Measurements from ENCODE around the gene NELL1. TPM values are rescaled to one million over a fixed set of nuclear protein-coding genes. Genes with fewer than 3 reads are reported as not detected.

NELL1 gene
- total and polyA plus RNA-seq, 12 donors: 0.11 to 0.39 (median 0.24) TPM; not detected in 9

GRCh38 chr11:20894296-20894695, 224.9 kb downstream of the NELL1 start:
- Histone ChIP-seq H3K4me1 (replicated peaks in 1 of 2) (no peaks in the 10 kb centered on the region), H3K36me3 (replicated peaks in 1 of 2) (no peaks in the 10 kb centered on the region), H3K27ac (no peak overlapping the region), H3K27me3 (no peaks in the 10 kb centered on the region), H3K4me3 (no peak overlapping the region), H3K9me3 (replicated peaks in 1 of 3) (no peaks in the 10 kb centered on the region)
- TF ChIP-seq POLR2A (IDR thresholded peaks at IDR 0.05) (no peak), CTCF (IDR thresholded peaks at IDR 0.05) (no peak)
- intact Hi-C loops (cut with DNase I): no loop called here
- no peak for DNase-seq

- Histone ChIP-seq H3K4me1 (replicated peaks in 1 of 2) (no peaks in the 10 kb centered on the region), H3K27ac (no peak overlapping the region), H3K9me3 (replicated peaks in 1 of 3) (no peaks in the 10 kb centered on the region), H3K4me3 (no peak overlapping the region), H3K27me3 (no peaks in the 10 kb centered on the region), H3K36me3 (replicated peaks in 1 of 2) (no peaks in the 10 kb centered on the region)
- TF ChIP-seq POLR2A (IDR thresholded peaks at IDR 0.05): no peak
- TF ChIP-seq CTCF (IDR thresholded peaks at IDR 0.05): no peak
- no peak for DNase-seq
- WGBS, 4 donors: 79 to 84% (median 80%) methylated on average over 7 of the region's 7 CpGs
- intact Hi-C loops (cut with DNase I): no loop called here
Observed at GRCh38 chr11:20909995-20910726, 240.8 kb downstream of the NELL1 start.

- no peak for DNase-seq
- H3K9me3 ChIP-seq (replicated peaks in 1 of 3): no peaks in the 10 kb centered on the region
- H3K36me3 ChIP-seq (replicated peaks in 1 of 2): no peaks in the 10 kb centered on the region
- intact Hi-C loops (cut with DNase I): no loop called here
- H3K4me3 ChIP-seq: no peak overlapping the region
- no peak overlapping the region for H3K27ac ChIP-seq
- H3K4me1 ChIP-seq (replicated peaks in 1 of 2): no peaks in the 10 kb centered on the region
- H3K27me3 ChIP-seq: no peaks in the 10 kb centered on the region
- no peak for TF ChIP-seq CTCF (IDR thresholded peaks at IDR 0.05)
- no peak for TF ChIP-seq POLR2A (IDR thresholded peaks at IDR 0.05)
Observed at GRCh38 chr11:20910733-20911132, 241.3 kb downstream of the NELL1 start.

GRCh38 chr11:20912065-20912821, 242.9 kb downstream of the NELL1 start:
- 14 to 31% (median 24%) methylated on average over 2 of the region's 2 CpGs for WGBS, 4 donors
- H3K36me3 ChIP-seq (replicated peaks in 1 of 2): no peaks in the 10 kb centered on the region
- intact Hi-C loops (cut with DNase I): no loop called here
- H3K4me3 ChIP-seq: no peak overlapping the region
- no peaks in the 10 kb centered on the region for H3K9me3 ChIP-seq (replicated peaks in 1 of 3)
- TF ChIP-seq CTCF (IDR thresholded peaks at IDR 0.05): no peak
- TF ChIP-seq POLR2A (IDR thresholded peaks at IDR 0.05): no peak
- H3K27me3 ChIP-seq: no peaks in the 10 kb centered on the region
- H3K4me1 ChIP-seq (replicated peaks in 1 of 2): no peaks in the 10 kb centered on the region
- DNase-seq: no peak
- H3K27ac ChIP-seq: no peak overlapping the region

Data from adrenal gland (tissue), 12 donors.